ENCODE results near the gene CATSPERB. TPM values are rescaled to one million over a fixed set of nuclear protein-coding genes. Genes with fewer than 3 reads are reported as not detected.
"Not testable (repeated sequence)": the region's sequence is repeated elsewhere in the genome, so short reads cannot be mapped to it uniquely, and the experiment has no call there.

The CATSPERB gene
- polyA plus RNA-seq, 1 experiment: not detected

DNA sequence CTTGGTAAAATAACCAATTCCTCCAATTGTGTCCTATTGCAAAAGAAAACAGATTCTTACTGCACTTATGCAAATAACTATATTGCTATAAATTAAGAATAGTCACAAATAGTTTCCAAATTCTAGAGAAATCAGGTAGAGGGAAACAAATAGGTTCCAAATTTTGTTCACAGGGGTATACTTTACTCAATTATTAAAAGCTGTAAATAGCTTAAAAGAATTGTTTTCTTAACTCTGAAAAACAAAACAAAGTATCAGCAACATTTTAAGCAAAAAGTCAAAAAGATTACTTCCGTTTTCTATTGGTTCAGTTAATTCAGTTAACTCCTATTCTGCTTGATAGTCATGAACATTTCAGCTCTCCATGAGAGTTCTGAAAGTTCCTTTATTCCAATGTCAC, 136.2 kb downstream of the CATSPERB start:
- Histone ChIP-seq H3K4me3 (ENCODE audit: low read depth, low read length) (no peak overlapping the region), H3K27ac (ENCODE audit: low read depth, low read length) (no peak overlapping the region), H3K9me3 (ENCODE audit: control insufficient read depth, insufficient read depth, low read length) (no peaks in the 10 kb centered on the region), H3K27me3 (ENCODE audit: control insufficient read depth, insufficient read depth, low read length) (no peaks in the 10 kb centered on the region)
- ChIA-PET CTCF (no interaction called here), POLR2A (no interaction called here)
- TF ChIP-seq, protein P1, sequence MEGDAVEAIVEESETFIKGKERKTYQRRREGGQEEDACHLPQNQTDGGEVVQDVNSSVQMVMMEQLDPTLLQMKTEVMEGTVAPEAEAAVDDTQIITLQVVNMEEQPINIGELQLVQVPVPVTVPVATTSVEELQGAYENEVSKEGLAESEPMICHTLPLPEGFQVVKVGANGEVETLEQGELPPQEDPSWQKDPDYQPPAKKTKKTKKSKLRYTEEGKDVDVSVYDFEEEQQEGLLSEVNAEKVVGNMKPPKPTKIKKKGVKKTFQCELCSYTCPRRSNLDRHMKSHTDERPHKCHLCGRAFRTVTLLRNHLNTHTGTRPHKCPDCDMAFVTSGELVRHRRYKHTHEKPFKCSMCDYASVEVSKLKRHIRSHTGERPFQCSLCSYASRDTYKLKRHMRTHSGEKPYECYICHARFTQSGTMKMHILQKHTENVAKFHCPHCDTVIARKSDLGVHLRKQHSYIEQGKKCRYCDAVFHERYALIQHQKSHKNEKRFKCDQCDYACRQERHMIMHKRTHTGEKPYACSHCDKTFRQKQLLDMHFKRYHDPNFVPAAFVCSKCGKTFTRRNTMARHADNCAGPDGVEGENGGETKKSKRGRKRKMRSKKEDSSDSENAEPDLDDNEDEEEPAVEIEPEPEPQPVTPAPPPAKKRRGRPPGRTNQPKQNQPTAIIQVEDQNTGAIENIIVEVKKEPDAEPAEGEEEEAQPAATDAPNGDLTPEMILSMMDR (IDR thresholded peaks at IDR 0.05; ENCODE audit: low read depth, low read length): no peak
- DNase-seq (ENCODE audit: low read depth, low spot score): no peak

DNA sequence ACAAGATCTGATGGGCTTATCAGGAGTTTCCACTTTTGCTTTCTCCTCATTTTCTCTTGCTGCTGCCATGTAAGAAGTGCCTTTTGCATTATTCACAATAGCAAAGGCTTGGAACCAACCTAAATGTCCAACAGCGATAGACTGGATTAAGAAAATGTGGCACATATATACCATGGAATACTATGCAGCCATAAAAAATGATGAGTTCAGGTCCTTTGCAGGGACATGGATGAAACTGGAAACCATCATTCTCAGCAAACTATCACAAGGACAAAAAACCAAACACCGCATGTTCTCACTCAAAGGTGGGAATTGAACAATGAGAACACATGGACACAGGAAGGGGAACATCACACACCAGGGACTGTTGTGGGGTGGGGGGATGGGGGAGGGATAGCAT, 137.9 kb downstream of the CATSPERB start:
- H3K4me3 ChIP-seq (ENCODE audit: low read depth, low read length); H3K27ac ChIP-seq (ENCODE audit: low read depth, low read length); CTCF ChIA-PET; H3K9me3 ChIP-seq (ENCODE audit: control insufficient read depth, insufficient read depth, low read length); DNase-seq (ENCODE audit: low read depth, low spot score); POLR2A ChIA-PET; H3K27me3 ChIP-seq (ENCODE audit: control insufficient read depth, insufficient read depth, low read length): not testable (repeated sequence)

DNA sequence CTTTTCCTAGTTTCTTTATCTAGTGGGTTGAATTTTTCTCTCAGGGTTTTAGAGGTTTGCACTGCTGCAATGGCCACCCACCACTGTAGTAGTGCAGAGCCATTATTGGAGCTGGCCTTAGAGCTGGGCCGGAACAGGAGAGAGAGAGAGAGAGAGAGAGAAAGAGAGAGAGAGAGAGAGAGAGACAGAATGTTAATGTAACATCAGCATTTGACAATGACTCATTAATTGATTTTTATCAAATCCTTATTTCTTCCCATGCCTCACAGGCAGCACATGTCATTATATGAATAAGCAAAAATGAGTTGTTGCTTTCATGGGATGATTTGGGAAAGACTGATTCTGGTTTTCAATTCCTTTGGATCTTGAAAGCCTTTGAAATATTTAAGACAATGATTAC, 145.5 kb downstream of the CATSPERB start:
- ChIA-PET CTCF (no interaction called here), POLR2A (no interaction called here)
- TF ChIP-seq, protein P1 (IDR thresholded peaks at IDR 0.05; ENCODE audit: low read depth, low read length): no peak
- Histone ChIP-seq H3K9me3 (ENCODE audit: control insufficient read depth, insufficient read depth, low read length) (no peaks in the 10 kb centered on the region), H3K4me3 (ENCODE audit: low read depth, low read length) (no peak overlapping the region), H3K27ac (ENCODE audit: low read depth, low read length) (no peak overlapping the region), H3K27me3 (ENCODE audit: control insufficient read depth, insufficient read depth, low read length) (no peaks in the 10 kb centered on the region)
- no peak for DNase-seq (ENCODE audit: low read depth, low spot score)

DNA sequence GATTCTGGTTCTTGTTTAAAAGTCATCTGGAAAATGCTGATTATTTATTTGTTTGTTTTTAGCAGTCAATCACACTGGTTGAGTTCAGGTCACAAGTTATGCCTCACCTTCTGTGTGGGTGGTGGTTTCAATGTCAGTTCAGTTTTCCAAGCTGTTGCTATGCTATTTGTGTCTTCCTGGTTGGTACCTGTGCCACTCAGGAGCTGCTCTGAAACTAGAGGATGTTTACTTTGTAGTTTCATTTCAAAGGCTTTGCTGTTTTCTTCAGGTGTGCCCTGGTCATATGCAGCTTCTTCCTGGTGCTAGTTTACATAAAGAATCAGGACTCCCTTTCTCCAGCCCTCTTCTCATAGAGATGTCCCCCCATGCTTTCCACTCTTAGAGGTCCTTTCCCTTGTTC, 146.0 kb downstream of the CATSPERB start:
- CTCF ChIA-PET: no interaction called here
- Histone ChIP-seq H3K9me3 (ENCODE audit: control insufficient read depth, insufficient read depth, low read length) (no peaks in the 10 kb centered on the region), H3K4me3 (ENCODE audit: low read depth, low read length) (no peak overlapping the region), H3K27me3 (ENCODE audit: control insufficient read depth, insufficient read depth, low read length) (no peaks in the 10 kb centered on the region), H3K27ac (ENCODE audit: low read depth, low read length) (no peak overlapping the region)
- DNase-seq (ENCODE audit: low read depth, low spot score): no peak
- POLR2A ChIA-PET: no interaction called here
- TF ChIP-seq, protein P1 (IDR thresholded peaks at IDR 0.05; ENCODE audit: low read depth, low read length): no peak

DNA sequence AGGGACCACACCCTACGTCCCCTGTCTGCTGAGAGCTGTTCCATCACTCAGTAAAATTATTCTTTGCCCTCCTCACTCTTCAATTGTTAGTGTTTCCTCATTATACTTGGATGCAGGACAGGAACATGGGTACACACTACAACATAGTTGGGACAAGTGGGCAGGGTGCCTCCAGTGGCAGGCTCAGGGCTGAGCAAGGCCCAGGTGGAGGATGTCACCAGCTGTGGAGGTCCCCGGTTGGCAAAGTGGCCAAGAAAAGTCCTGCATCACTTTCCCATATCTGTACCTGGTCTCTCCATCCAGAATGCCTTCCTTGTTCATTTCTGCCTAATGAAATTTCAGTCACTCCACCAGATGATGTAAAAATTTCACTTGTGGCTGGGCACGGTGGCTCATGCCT, 149.1 kb downstream of the CATSPERB start:
- Histone ChIP-seq H3K9me3 (ENCODE audit: control insufficient read depth, insufficient read depth, low read length) (peaks cover 2% of the 10 kb centered on the region; the same call in 1 of the 2 replicates), H3K4me3 (ENCODE audit: low read depth, low read length) (no peak overlapping the region), H3K27me3 (ENCODE audit: control insufficient read depth, insufficient read depth, low read length) (no peaks in the 10 kb centered on the region), H3K27ac (ENCODE audit: low read depth, low read length) (no peak overlapping the region)
- DNase-seq (ENCODE audit: low read depth, low spot score): no peak
- ChIA-PET CTCF (no interaction called here), POLR2A (no interaction called here)
- TF ChIP-seq, protein P1 (IDR thresholded peaks at IDR 0.05; ENCODE audit: low read depth, low read length): no peak
